Measurements from ENCODE around the gene CFAP206. TPM values are rescaled to one million over a fixed set of nuclear protein-coding genes. Genes with fewer than 3 reads are reported as not detected.

Gene CFAP206
- total and polyA plus RNA-seq, 10 of the 15 experiments (the other 5 are each of a cell fraction or from before 2014, with no cell fraction given), result 0.04 to 0.24 (median 0.09) TPM; not detected in 6

DNA sequence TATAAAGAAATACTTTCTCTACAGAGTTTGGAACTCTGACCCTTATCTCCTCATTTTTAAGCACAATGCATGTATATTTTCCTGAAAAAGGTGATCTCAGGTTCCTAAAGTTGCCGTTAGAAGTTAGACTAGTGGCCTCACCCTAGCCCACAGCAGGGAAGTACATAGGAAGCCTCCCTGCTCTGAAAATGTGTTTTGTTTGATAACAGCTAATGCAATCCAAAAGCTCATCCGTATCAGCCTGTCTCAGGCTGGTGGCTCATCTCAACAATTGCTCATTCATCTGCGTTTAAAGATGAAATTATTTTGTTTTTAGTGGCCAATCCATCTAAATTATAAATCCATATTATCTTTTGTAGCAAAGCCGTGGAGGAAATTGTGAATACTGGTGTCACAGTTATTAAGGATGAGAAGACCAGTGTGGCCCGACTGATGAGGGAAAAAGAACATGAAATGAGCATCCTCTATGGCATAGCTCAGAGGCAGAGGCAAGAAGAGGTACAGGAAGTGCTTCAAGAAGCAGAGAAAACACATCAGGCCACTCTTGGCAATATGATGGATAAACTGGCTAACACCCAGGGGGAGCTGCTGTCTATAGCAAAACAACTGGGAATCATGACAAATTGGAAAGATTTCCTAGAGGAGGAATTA is 43.0 kb upstream of the CFAP206 start (continued):
- TF ChIP-seq NR2C2 (IDR thresholded peaks at IDR 0.05; ENCODE audit: borderline replicate concordance, control insufficient read depth, insufficient read length, low read depth), result no peak

DNA sequence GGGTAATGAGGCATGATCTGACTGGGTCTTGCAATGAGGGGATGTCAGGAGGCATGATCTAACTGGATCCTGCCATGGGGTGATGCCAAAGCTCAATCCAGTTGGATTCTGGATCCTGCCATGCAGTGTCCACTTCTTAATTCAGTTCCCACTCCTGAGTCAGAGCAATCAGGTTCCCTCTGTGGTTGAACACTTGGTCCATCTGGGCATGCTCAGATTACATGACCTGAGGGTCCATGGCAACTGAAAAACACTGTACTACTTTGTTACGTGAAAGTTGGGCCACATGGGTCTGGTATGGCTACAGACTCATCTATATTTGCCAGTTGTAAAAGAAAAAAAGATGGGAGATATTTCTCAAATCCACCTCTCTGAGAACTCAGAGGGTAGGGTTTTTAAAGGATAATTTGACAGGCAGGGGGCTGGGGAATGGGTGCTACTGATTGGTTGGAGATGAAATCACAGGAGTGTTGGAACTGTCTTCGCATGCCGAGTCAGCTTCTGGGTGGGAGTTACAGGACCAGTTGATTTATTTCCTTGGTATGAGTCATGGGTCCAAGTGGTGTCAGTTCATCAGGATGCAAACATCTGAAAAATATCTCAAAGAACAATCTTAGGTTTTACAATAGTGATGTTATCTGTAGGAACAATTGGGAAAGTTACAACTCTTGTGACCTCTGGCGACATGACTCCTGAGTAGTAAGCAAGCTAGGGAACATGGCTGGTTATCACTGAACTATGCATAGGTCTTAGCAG is 41.5 kb upstream of the CFAP206 start:
- DNase-seq (ENCODE audit: low read depth, low spot score), result no peak
- Histone ChIP-seq H3K9me3 (replicated peaks; ENCODE audit: control insufficient read depth, insufficient read depth, low read length) (peaks cover 1% of the 10 kb centered on the region; the same call in 2 of the 3 replicates), H3K4me2 (ENCODE audit: control insufficient read depth, insufficient read depth) (no peak overlapping the region), H4K20me1 (ENCODE audit: control insufficient read depth, insufficient read depth) (no peaks in the 10 kb centered on the region), H2AFZ (ENCODE audit: control insufficient read depth, low read depth, low read length) (no peak overlapping the region), H3K27ac (ENCODE audit: control insufficient read depth, insufficient read depth) (no peak overlapping the region), H3K4me1 (ENCODE audit: control insufficient read depth, insufficient read depth, low read length) (0 out of 2 replicates have a peak, but pooled peaks cover 2% of the 10 kb centered on the region), H3K79me2 (ENCODE audit: control insufficient read depth, insufficient read depth, low read length) (no peaks in the 10 kb centered on the region), H3K4me3 (no peak overlapping the region), H3K36me3 (ENCODE audit: control insufficient read depth in 2 of 2, insufficient read depth in 2 of 2, low read length in 1 of 2) (no peaks in the 10 kb centered on the region), H3K27me3 (replicated peaks in 1 of 2; ENCODE audit: control insufficient read depth in 2 of 2, insufficient read depth in 2 of 2, low read length in 1 of 2) (no peaks in the 10 kb centered on the region), H3K9ac (ENCODE audit: control insufficient read depth, insufficient read depth, low read length) (no peak overlapping the region)
- peak; percentile 64 for FAIRE-seq
- BruUV-seq (replicated peaks), result no TSS peak
- no peak for ATAC-seq
- POLR2A ChIA-PET, result no interaction called here
- CTCF ChIA-PET, result interaction anchor here (0.5 kb wide), 1 partner anchor 17 kb away, joined by 3 read pairs; no protein-coding TSS in a partner anchor
- in situ Hi-C loops (cut with MboI) (no loop called here), intact Hi-C loops (cut with micrococcal nuclease; ENCODE audit: unreplicated experiment) (no loop called here)
- WGBS (ENCODE audit: insufficient coverage, insufficient replicate concordance, low lambda C conversion rate, missing lambda C conversion rate), result 99% methylated on average over 4 of the region's 4 CpGs
- RAD21 ChIA-PET (ENCODE audit: unreplicated experiment), result no interaction called here
- SMC1A ChIA-PET (ENCODE audit: uncharacterized antibody, unreplicated experiment), result no interaction called here
- TF ChIP-seq CHD2 (IDR thresholded peaks at IDR 0.05; ENCODE audit: borderline replicate concordance, low read depth, low read length), result no peak
- TF ChIP-seq, protein P1, sequence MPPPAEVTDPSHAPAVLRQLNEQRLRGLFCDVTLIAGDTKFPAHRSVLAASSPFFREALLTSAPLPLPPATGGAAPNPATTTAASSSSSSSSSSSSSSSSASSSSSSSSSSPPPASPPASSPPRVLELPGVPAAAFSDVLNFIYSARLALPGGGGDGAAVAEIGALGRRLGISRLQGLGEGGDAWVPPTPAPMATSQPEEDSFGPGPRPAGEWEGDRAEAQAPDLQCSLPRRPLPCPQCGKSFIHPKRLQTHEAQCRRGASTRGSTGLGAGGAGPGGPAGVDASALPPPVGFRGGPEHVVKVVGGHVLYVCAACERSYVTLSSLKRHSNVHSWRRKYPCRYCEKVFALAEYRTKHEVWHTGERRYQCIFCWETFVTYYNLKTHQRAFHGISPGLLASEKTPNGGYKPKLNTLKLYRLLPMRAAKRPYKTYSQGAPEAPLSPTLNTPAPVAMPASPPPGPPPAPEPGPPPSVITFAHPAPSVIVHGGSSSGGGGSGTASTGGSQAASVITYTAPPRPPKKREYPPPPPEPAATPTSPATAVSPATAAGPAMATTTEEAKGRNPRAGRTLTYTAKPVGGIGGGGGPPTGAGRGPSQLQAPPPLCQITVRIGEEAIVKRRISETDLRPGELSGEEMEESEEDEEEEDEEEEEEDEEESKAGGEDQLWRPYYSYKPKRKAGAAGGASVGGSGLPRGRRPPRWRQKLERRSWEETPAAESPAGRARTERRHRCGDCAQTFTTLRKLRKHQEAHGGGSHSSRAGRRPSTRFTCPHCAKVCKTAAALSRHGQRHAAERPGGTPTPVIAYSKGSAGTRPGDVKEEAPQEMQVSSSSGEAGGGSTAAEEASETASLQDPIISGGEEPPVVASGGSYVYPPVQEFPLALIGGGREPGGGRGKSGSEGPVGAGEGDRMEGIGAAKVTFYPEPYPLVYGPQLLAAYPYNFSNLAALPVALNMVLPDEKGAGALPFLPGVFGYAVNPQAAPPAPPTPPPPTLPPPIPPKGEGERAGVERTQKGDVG (CRISPR knock-in tag; IDR thresholded peaks at IDR 0.05), result no peak
- no peak for TF ChIP-seq RBBP5 (conservative IDR thresholded peaks at IDR 0.05)
- no peak for TF ChIP-seq HDAC6 (IDR thresholded peaks at IDR 0.05; ENCODE audit: unreplicated experiment)
- TF ChIP-seq, protein P2, sequence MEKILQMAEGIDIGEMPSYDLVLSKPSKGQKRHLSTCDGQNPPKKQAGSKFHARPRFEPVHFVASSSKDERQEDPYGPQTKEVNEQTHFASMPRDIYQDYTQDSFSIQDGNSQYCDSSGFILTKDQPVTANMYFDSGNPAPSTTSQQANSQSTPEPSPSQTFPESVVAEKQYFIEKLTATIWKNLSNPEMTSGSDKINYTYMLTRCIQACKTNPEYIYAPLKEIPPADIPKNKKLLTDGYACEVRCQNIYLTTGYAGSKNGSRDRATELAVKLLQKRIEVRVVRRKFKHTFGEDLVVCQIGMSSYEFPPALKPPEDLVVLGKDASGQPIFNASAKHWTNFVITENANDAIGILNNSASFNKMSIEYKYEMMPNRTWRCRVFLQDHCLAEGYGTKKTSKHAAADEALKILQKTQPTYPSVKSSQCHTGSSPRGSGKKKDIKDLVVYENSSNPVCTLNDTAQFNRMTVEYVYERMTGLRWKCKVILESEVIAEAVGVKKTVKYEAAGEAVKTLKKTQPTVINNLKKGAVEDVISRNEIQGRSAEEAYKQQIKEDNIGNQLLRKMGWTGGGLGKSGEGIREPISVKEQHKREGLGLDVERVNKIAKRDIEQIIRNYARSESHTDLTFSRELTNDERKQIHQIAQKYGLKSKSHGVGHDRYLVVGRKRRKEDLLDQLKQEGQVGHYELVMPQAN (conservative IDR thresholded peaks at IDR 0.05), result no peak
- TF ChIP-seq, protein P3, sequence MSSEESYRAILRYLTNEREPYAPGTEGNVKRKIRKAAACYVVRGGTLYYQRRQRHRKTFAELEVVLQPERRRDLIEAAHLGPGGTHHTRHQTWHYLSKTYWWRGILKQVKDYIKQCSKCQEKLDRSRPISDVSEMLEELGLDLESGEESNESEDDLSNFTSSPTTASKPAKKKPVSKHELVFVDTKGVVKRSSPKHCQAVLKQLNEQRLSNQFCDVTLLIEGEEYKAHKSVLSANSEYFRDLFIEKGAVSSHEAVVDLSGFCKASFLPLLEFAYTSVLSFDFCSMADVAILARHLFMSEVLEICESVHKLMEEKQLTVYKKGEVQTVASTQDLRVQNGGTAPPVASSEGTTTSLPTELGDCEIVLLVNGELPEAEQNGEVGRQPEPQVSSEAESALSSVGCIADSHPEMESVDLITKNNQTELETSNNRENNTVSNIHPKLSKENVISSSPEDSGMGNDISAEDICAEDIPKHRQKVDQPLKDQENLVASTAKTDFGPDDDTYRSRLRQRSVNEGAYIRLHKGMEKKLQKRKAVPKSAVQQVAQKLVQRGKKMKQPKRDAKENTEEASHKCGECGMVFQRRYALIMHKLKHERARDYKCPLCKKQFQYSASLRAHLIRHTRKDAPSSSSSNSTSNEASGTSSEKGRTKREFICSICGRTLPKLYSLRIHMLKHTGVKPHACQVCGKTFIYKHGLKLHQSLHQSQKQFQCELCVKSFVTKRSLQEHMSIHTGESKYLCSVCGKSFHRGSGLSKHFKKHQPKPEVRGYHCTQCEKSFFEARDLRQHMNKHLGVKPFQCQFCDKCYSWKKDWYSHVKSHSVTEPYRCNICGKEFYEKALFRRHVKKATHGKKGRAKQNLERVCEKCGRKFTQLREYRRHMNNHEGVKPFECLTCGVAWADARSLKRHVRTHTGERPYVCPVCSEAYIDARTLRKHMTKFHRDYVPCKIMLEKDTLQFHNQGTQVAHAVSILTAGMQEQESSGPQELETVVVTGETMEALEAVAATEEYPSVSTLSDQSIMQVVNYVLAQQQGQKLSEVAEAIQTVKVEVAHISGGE (CRISPR knock-in tag; IDR thresholded peaks at IDR 0.05), result no peak
- TF ChIP-seq CHD1 (IDR thresholded peaks at IDR 0.05; ENCODE audit: low read depth, low read length), result no peak
